Spleen (tissue), 11 donors: Measurements from ENCODE around the gene GALNT18. TPM values are rescaled to one million over a fixed set of nuclear protein-coding genes. Genes with fewer than 3 reads are reported as not detected.

ENCODE experiments used
- DNase-seq: peaks from one replicate; pipeline ENCODE4 v3.0.0-alpha.2; 2020
- H3K27ac ChIP-seq, 8 donors: fragments of 200-600 bp; sonication (generic) in 7 of 8; 1 replicate in 4 of 8; 2 replicates in 4 of 8; pipeline versions ENCODE4 v1.5.0 to v1.8.0; 2016 to 2021; ENCODE audit warnings: inconsistent platforms in 4 of 8, mild to moderate bottlenecking in 4 of 8, moderate library complexity in 1 of 8
- H3K27me3 ChIP-seq, 7 donors: fragments of 200-600 bp; sonication (generic) in 6 of 7; replicated peaks in 1 of 7; 1 replicate in 4 of 7; 2 replicates in 3 of 7; pipeline versions ENCODE4 v1.5.0 to v1.8.0; 2016 to 2021; ENCODE audit warnings: inconsistent platforms in 3 of 7, mild to moderate bottlenecking in 1 of 7
- H3K36me3 ChIP-seq, 6 donors: fragments of 200-600 bp; sonication (generic) in 5 of 6; 1 replicate in 4 of 6; 2 replicates in 2 of 6; pipeline versions ENCODE4 v1.5.0 to v1.8.0; 2016 to 2021; ENCODE audit warnings: inconsistent platforms in 2 of 6
- H3K4me1 ChIP-seq, 6 donors: fragments of 200-600 bp; sonication (generic) in 5 of 6; 1 replicate in 3 of 6; 2 replicates in 3 of 6; pipeline versions ENCODE4 v1.5.0 to v1.8.0; 2016 to 2021; ENCODE audit warnings: inconsistent platforms in 3 of 6
- H3K4me3 ChIP-seq, 8 donors: fragments of 200-600 bp; sonication (generic) in 7 of 8; 1 replicate in 4 of 8; 2 replicates in 4 of 8; pipeline versions ENCODE4 v1.5.0 to v1.8.0; 2016 to 2021; ENCODE audit warnings: inconsistent platforms in 4 of 8, mild to moderate bottlenecking in 4 of 8, moderate library complexity in 2 of 8
- H3K9me3 ChIP-seq, 8 donors: fragments of 200-600 bp; sonication (generic) in 7 of 8; 1 replicate in 4 of 8; 2 replicates in 4 of 8; pipeline versions ENCODE4 v1.5.0 to v1.8.0; 2016 to 2021; ENCODE audit warnings: inconsistent platforms in 4 of 8
- CTCF ChIP-seq, 11 experiments: fragments of 200-600 bp in 7 of 11; fragments of 450-650 bp in 4 of 11; sonication (generic) in 4 of 11; IDR thresholded peaks in 8 of 11; conservative IDR thresholded peaks in 3 of 11; 1 replicate in 7 of 11; 2 replicates in 4 of 11; pipeline versions ENCODE4 v1.4.0 to v1.8.0; 2016 to 2021; ENCODE audit warnings: antibody characterized with exemption in 11 of 11, inconsistent platforms in 4 of 11, mild to moderate bottlenecking in 1 of 11
- POLR2A ChIP-seq, 3 donors: fragments of 450-650 bp; IDR thresholded peaks; one replicate each; pipeline ENCODE4 v1.5.1; 2017; ENCODE audit warnings: antibody characterized with exemption in 3 of 3, mild to moderate bottlenecking in 1 of 3
- POLR2AphosphoS5 ChIP-seq, 3 donors: sonication (generic); formaldehyde crosslinking; IDR thresholded peaks; one replicate each; pipeline ENCODE4 v1.5.1; 2017; ENCODE audit warnings: antibody characterized with exemption in 3 of 3
- WGBS, 5 donors: extraction: QIAGEN DNeasy Blood & Tissue Kit in 3 of 5; methylation state at CpG; one replicate each; pipeline versions ENCODE4 v1.1.5 to v1.1.7; 2013 to 2018; 5-methylcytosine and 5-hydroxymethylcytosine counted together
- intact Hi-C: fragments of 100-400 bp; cut with DNase I; formaldehyde crosslinking; loops from one replicate; pipeline ENCODE4 v1.15.0; 2023; ENCODE audit warnings: low total_unique reads
- polyA plus RNA-seq, 3 donors: library from polyadenylated mRNA; stranded (reverse); fragments of 200-250 nt; gene quantifications; one replicate each; pipeline ENCODE4 v1.2.1, GENCODE V29; 2013
- total RNA-seq, 7 donors: library from RNA; depleted of rRNA in 3 of 7; stranded (reverse); fragments of >200 nt in 3 of 7; fragmentation: NEBNext Ultra II Directional in 4 of 7; extraction: Animal tissue kit (Norgen Biotek cat#: 25700) in 4 of 7; gene quantifications; one replicate each; pipeline versions ENCODE4 v1.1.0 to v1.2.1, GENCODE V29; 2016 to 2021
- donor health status: healthy with polysubstance abuse.
- donor health status: DM: no; HTN: no; CAD: no; lungs with moderate emphysema.
- donor health status: DM: no; HTN: no; CAD: no.
- donor health status: Bipolar disorder and iron deficiency.
- donor health status: healthy.
- donor health status: DM: no; HTN: no; CAD: no.
- donor health status: DM: yes; HTN: yes; CAD: no.

Gene GALNT18
- total and polyA plus RNA-seq, 10 donors = 0.87 to 6.9 (median 3.9) TPM

- TF ChIP-seq POLR2A (IDR thresholded peaks at IDR 0.05) (no peak), CTCF (IDR thresholded peaks at IDR 0.05 in 8 of 11, conservative IDR thresholded peaks at IDR 0.05 in 3 of 11) (no peak), POLR2AphosphoS5 (IDR thresholded peaks at IDR 0.05) (no peak)
- no peak for DNase-seq
- no peaks in the 10 kb centered on the region for H3K36me3 ChIP-seq
These were observed 116.6 kb downstream of the GALNT18 start for GRCh38 chr11:11505190-11505589.

GRCh38 chr11:11504071-11504470, 117.7 kb downstream of the GALNT18 start:
- intact Hi-C loops = no loop called here
- TF ChIP-seq POLR2AphosphoS5 (IDR thresholded peaks at IDR 0.05) (no peak), POLR2A (IDR thresholded peaks at IDR 0.05) (no peak), CTCF (IDR thresholded peaks at IDR 0.05 in 8 of 11, conservative IDR thresholded peaks at IDR 0.05 in 3 of 11) (no peak)
- no peak overlapping the region for H3K27ac ChIP-seq
- no peak for DNase-seq
- no peaks in the 10 kb centered on the region for H3K9me3 ChIP-seq
- no peak overlapping the region for H3K4me3 ChIP-seq
- no peaks in the 10 kb centered on the region for H3K27me3 ChIP-seq
- H3K4me1 ChIP-seq = no peaks in the 10 kb centered on the region
- no peaks in the 10 kb centered on the region for H3K36me3 ChIP-seq

More at GRCh38 chr11:11505190-11505589, 116.6 kb downstream of the GALNT18 start:
- no peaks in the 10 kb centered on the region for H3K4me1 ChIP-seq
- no peaks in the 10 kb centered on the region for H3K9me3 ChIP-seq
- H3K27ac ChIP-seq = no peak overlapping the region
- intact Hi-C loops = no loop called here
- no peaks in the 10 kb centered on the region for H3K27me3 ChIP-seq
- no peak overlapping the region for H3K4me3 ChIP-seq

- H3K27ac ChIP-seq = no peak overlapping the region
- no peak for DNase-seq
These were observed 119.4 kb downstream of the GALNT18 start for GRCh38 chr11:11502263-11502861.

More at GRCh38 chr11:11502263-11502861, 119.4 kb downstream of the GALNT18 start:
- Histone ChIP-seq H3K9me3 (no peaks in the 10 kb centered on the region), H3K36me3 (no peaks in the 10 kb centered on the region), H3K4me1 (peaks cover 0 to 4% (median 0%) of the 10 kb centered on the region in 6 donors), H3K4me3 (no peak overlapping the region), H3K27me3 (no peaks in the 10 kb centered on the region)
- TF ChIP-seq CTCF (IDR thresholded peaks at IDR 0.05 in 8 of 11, conservative IDR thresholded peaks at IDR 0.05 in 3 of 11) = no peak
- no peak for TF ChIP-seq POLR2AphosphoS5 (IDR thresholded peaks at IDR 0.05)
- TF ChIP-seq POLR2A (IDR thresholded peaks at IDR 0.05) = no peak
- intact Hi-C loops = no loop called here
- WGBS, 5 donors = 68 to 85% (median 79%) methylated on average over 9 of the region's 9 CpGs
